ENCODE measurements around the gene OR4D1.

The OR4D1 gene

GRCh38 chr17:58184308-58184985 is 36.3 kb downstream of the OR4D1 start:
- no peak for DNase-seq
- no peak for TF ChIP-seq CTCF (IDR thresholded peaks at IDR 0.05; ENCODE audit: low read depth, low read length)
- no peaks in the 10 kb centered on the region for H3K27me3 ChIP-seq (ENCODE audit: insufficient read depth, low read depth, severe bottlenecking)
- H3K9me3 ChIP-seq (ENCODE audit: severe bottlenecking) = no peaks in the 10 kb centered on the region
- H3K36me3 ChIP-seq = no peaks in the 10 kb centered on the region
- no peak overlapping the region for H3K27ac ChIP-seq
- H3K4me3 ChIP-seq (ENCODE audit: low read depth, low read length) = no peak overlapping the region

- Histone ChIP-seq H3K9me3 (ENCODE audit: severe bottlenecking) (no peaks in the 10 kb centered on the region), H3K4me3 (ENCODE audit: low read depth, low read length) (no peak overlapping the region), H3K36me3 (no peaks in the 10 kb centered on the region), H3K27me3 (ENCODE audit: insufficient read depth, low read depth, severe bottlenecking) (no peaks in the 10 kb centered on the region), H3K27ac (no peak overlapping the region)
- TF ChIP-seq CTCF (IDR thresholded peaks at IDR 0.05; ENCODE audit: low read depth, low read length) = no peak
- DNase-seq = no peak
These were observed 37.0 kb downstream of the OR4D1 start for GRCh38 chr17:58184986-58185761.

GRCh38 chr17:58186591-58186990 is 38.4 kb downstream of the OR4D1 start:
- Histone ChIP-seq H3K4me3 (ENCODE audit: low read depth, low read length) (no peak overlapping the region), H3K36me3 (no peaks in the 10 kb centered on the region), H3K27me3 (ENCODE audit: insufficient read depth, low read depth, severe bottlenecking) (no peaks in the 10 kb centered on the region), H3K27ac (no peak overlapping the region), H3K9me3 (ENCODE audit: severe bottlenecking) (no peaks in the 10 kb centered on the region)
- DNase-seq = no peak
- TF ChIP-seq CTCF (IDR thresholded peaks at IDR 0.05; ENCODE audit: low read depth, low read length) = no peak

- no peaks in the 10 kb centered on the region for H3K9me3 ChIP-seq (ENCODE audit: severe bottlenecking)
- no peak overlapping the region for H3K27ac ChIP-seq
- no peak for TF ChIP-seq CTCF (IDR thresholded peaks at IDR 0.05; ENCODE audit: low read depth, low read length)
- DNase-seq = no peak
- H3K27me3 ChIP-seq (ENCODE audit: insufficient read depth, low read depth, severe bottlenecking) = no peaks in the 10 kb centered on the region
- H3K4me3 ChIP-seq (ENCODE audit: low read depth, low read length) = no peak overlapping the region
- H3K36me3 ChIP-seq = no peaks in the 10 kb centered on the region
These were observed 38.9 kb downstream of the OR4D1 start for GRCh38 chr17:58187063-58187462.

- Histone ChIP-seq H3K4me3 (ENCODE audit: low read depth, low read length) (no peak overlapping the region), H3K9me3 (ENCODE audit: severe bottlenecking) (no peaks in the 10 kb centered on the region), H3K36me3 (no peaks in the 10 kb centered on the region), H3K27ac (no peak overlapping the region), H3K27me3 (ENCODE audit: insufficient read depth, low read depth, severe bottlenecking) (no peaks in the 10 kb centered on the region)
- no peak for DNase-seq
- no peak for TF ChIP-seq CTCF (IDR thresholded peaks at IDR 0.05; ENCODE audit: low read depth, low read length)
These were observed 39.5 kb downstream of the OR4D1 start for GRCh38 chr17:58187675-58188074.

All from WERI-Rb-1 (cell line).